Neural cell (in vitro differentiated cells): ENCODE results near the gene RGS19. TPM values are rescaled to one million over a fixed set of nuclear protein-coding genes. Genes with fewer than 3 reads are reported as not detected.

Experiments
- H2AFZ ChIP-seq: fragments of 200-600, 300-800 bp; sonication (generic), shearing (Covaris generic); 2 replicates; pipeline ENCODE4 v1.6.0; 2014; ENCODE audit warnings: low read depth, mild to moderate bottlenecking, antibody characterized with exemption, low read length, moderate library complexity
- H3F3A ChIP-seq: fragments of 200-600 bp; shearing (Covaris generic); 2 replicates; pipeline ENCODE4 v1.6.1; 2016; ENCODE audit warnings: mild to moderate bottlenecking, moderate library complexity, mixed read lengths, antibody characterized with exemption, low read length; ENCODE audit not compliant: insufficient read depth, poor library complexity, severe bottlenecking
- H3K27ac ChIP-seq: fragments of 200-600, 300-800 bp; sonication (generic), shearing (Covaris generic); 2 replicates; pipeline ENCODE4 v1.5.1; 2014; ENCODE audit warnings: mild to moderate bottlenecking, low read length, moderate library complexity
- H3K27me3 ChIP-seq: fragments of 300-800, 200-600 bp; sonication (generic), shearing (Covaris generic); 2 replicates; pipeline ENCODE4 v1.6.0; 2014; ENCODE audit warnings: mild to moderate bottlenecking, low read depth, low read length, moderate library complexity; ENCODE audit not compliant: insufficient read depth
- H3K36me3 ChIP-seq: fragments of 300-800, 200-600 bp; sonication (generic), shearing (Covaris generic); 2 replicates; pipeline ENCODE4 v1.5.1; 2014; ENCODE audit warnings: mild to moderate bottlenecking, antibody characterized with exemption, low read length, moderate library complexity; ENCODE audit not compliant: insufficient read depth
- H3K4me2 ChIP-seq: fragments of 300-800, 200-600 bp; sonication (generic), shearing (Covaris generic); 2 replicates; pipeline ENCODE4 v1.6.0; 2014; ENCODE audit warnings: mild to moderate bottlenecking, low read length
- H3K4me3 ChIP-seq: fragments of 300-800, 200-600 bp; sonication (generic), shearing (Covaris generic); 2 replicates; pipeline ENCODE4 v1.5.1; 2014; ENCODE audit warnings: mild to moderate bottlenecking, low read length, moderate library complexity
- H3K79me2 ChIP-seq: fragments of 200-600 bp; shearing (Covaris generic); replicated peaks from 2 replicates; pipeline ENCODE4 v1.6.0; 2014; ENCODE audit warnings: mild to moderate bottlenecking, low read length, moderate library complexity; ENCODE audit not compliant: insufficient read depth
- H3K9ac ChIP-seq: fragments of 300-800, 200-600 bp; sonication (generic), shearing (Covaris generic); 2 replicates; pipeline ENCODE4 v1.6.1; 2016; ENCODE audit warnings: mild to moderate bottlenecking, low read length, mixed read lengths
- H3K9me2 ChIP-seq: fragments of 200-600 bp; shearing (Covaris generic); 2 replicates; pipeline ENCODE4 v1.6.1; 2016; ENCODE audit warnings: mild to moderate bottlenecking, low read length, mixed read lengths; ENCODE audit not compliant: insufficient read depth
- H3K9me3 ChIP-seq: fragments of 200-600, 300-800 bp; sonication (generic), shearing (Covaris generic); 2 replicates; pipeline ENCODE4 v1.6.1; 2016; ENCODE audit warnings: mild to moderate bottlenecking, mixed run types, low read length, moderate library complexity, mixed read lengths
- H4K20me1 ChIP-seq: fragments of 200-600 bp; shearing (Covaris generic); 2 replicates; pipeline ENCODE4 v1.6.1; 2016; ENCODE audit warnings: mild to moderate bottlenecking, mixed run types; ENCODE audit not compliant: insufficient read depth
- EP300 ChIP-seq: fragments of 450-650 bp; conservative IDR thresholded peaks from 2 replicates; pipeline ENCODE4 v1.6.1; 2014; ENCODE audit warnings: antibody characterized with exemption, mild to moderate bottlenecking, moderate library complexity; ENCODE audit not compliant: poor library complexity, severe bottlenecking
- EZH2 ChIP-seq: fragments of 200-600, 300-800 bp; shearing (Covaris generic), sonication (generic); IDR thresholded peaks from 2 replicates; pipeline ENCODE4 v1.6.1; 2014; ENCODE audit warnings: antibody characterized with exemption, low read length, borderline replicate concordance, mild to moderate bottlenecking; ENCODE audit not compliant: insufficient read depth, poor library complexity, severe bottlenecking
- MXI1 ChIP-seq: fragments of 450-650 bp; conservative IDR thresholded peaks from 2 replicates; pipeline ENCODE4 v1.6.1; 2014; ENCODE audit warnings: antibody characterized with exemption, mild to moderate bottlenecking; ENCODE audit not compliant: poor library complexity, severe bottlenecking
- POLR2AphosphoS5 ChIP-seq: IDR thresholded peaks from 2 replicates; pipeline ENCODE4 v1.6.1; 2012
- RAD21 ChIP-seq: fragments of 450-650 bp; conservative IDR thresholded peaks from 2 replicates; pipeline ENCODE4 v1.6.1; 2014; ENCODE audit warnings: antibody characterized with exemption, mild to moderate bottlenecking, moderate library complexity
- SMC3 ChIP-seq: fragments of 450-650 bp; conservative IDR thresholded peaks from 2 replicates; pipeline ENCODE4 v1.6.1; 2014; ENCODE audit warnings: antibody characterized with exemption, mild to moderate bottlenecking, moderate library complexity; ENCODE audit not compliant: poor library complexity
- TAF1 ChIP-seq: IDR thresholded peaks from 2 replicates; pipeline ENCODE4 v1.6.1; 2012; ENCODE audit warnings: low read depth
- polyA plus RNA-seq: library from polyadenylated mRNA; depleted of rRNA; stranded (reverse); fragments of >200 nt; gene quantifications from 2 replicates; pipeline ENCODE4 v1.2.3, GENCODE V29; 2014
- TF ChIP-seq, protein P1 (sequence below): fragments of 450-650 bp; IDR thresholded peaks from 2 replicates; pipeline ENCODE4 v1.5.1; 2014; ENCODE audit warnings: antibody characterized with exemption, mild to moderate bottlenecking, moderate library complexity; ENCODE audit not compliant: poor library complexity, severe bottlenecking
- TF ChIP-seq, protein P2 (sequence below): IDR thresholded peaks from 2 replicates; pipeline ENCODE4 v1.6.1; 2012; ENCODE audit warnings: borderline replicate concordance

Gene RGS19
- polyA plus RNA-seq, 1 donor from 2014 or later, result 3.4 TPM

DNA sequence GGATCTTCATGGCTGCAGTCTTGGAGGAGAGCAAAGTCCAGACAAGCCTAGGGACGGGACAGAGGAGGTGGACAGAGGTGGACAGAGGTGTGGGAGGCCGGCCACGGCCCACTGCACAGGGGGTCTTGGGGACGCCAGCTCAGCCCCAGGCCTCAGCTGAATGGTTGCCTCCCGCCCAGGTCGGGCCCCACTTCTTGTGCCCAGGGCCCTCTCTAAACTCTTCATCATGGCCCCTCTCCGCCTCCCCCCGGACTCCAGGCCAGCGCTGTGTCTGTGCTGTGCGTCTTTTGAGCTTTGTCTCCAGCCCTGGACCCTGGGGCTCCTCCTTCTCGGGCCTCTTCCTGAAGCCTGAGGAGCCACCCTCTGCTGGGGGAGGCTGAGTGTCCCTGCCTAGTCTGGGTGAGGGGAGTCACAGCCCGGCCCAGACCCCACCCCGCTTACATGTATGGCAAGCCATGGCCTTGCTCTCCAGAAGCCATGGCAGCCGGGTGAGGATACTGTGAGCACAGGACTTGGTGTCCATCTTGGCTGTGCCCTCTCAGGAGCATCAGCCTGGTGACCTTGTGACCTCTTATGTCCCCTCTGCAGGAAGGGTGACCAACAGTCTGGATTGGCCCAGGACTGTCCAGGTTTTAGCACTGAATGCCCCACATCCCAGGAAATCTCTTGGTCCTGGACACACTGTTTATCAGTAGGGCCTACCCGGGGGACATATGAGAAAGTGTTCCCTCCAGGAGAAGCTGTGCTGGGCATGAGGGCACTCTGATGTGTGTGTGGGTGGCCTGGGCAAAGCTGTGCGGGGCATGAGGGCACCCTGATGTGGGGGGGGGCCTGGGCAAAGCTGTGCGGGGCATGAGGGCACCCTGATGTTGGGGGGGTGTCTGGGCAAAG lies 37.5 kb upstream of the RGS19 start:
- Histone ChIP-seq H3K36me3 (no peaks in the 10 kb centered on the region), H3K9me2 (no peaks in the 10 kb centered on the region), H3K27ac (no peak overlapping the region), H3K9me3 (no peaks in the 10 kb centered on the region), H3K4me2 (no peak overlapping the region), H3K9ac (no peak overlapping the region), H3K27me3 (no peaks in the 10 kb centered on the region), H2AFZ (no peak overlapping the region), H4K20me1 (no peaks in the 10 kb centered on the region), H3F3A (no peaks in the 10 kb centered on the region), H3K79me2 (no peaks in the 10 kb centered on the region), H3K4me3 (no peak overlapping the region)
- TF ChIP-seq POLR2AphosphoS5, result no peak
- no peak for TF ChIP-seq TAF1

DNA sequence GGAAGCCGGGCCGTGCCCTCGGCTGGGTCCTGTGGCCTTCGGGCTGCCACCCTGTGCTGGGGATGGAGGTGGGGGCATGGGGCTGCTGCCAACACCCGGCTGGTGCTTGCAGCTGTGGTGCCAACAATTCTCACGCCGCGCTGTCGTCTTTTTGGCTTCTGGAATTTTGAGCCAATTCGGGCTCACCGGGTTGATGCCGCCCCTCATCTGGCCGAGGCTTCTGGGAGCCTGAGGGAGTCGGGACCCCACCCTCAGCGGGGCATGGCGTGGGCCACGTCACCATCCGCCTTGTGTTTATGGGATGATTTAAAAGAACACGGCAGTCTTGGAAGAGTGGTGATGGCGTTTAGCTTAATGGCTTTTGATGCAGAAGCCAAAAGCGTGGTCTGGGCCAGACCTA lies 36.7 kb upstream of the RGS19 start:
- H3K36me3 ChIP-seq, result no peaks in the 10 kb centered on the region
- no peaks in the 10 kb centered on the region for H3K79me2 ChIP-seq
- H4K20me1 ChIP-seq, result no peaks in the 10 kb centered on the region
- no peak overlapping the region for H2AFZ ChIP-seq
- H3K9ac ChIP-seq, result no peak overlapping the region
- H3F3A ChIP-seq, result no peaks in the 10 kb centered on the region
- H3K27ac ChIP-seq, result no peak overlapping the region
- H3K27me3 ChIP-seq, result no peaks in the 10 kb centered on the region
- H3K4me2 ChIP-seq, result no peak overlapping the region
- TF ChIP-seq EZH2, result no peak
- no peak for TF ChIP-seq SMC3
- TF ChIP-seq RAD21, result no peak
- TF ChIP-seq TAF1, result no peak
- no peak for TF ChIP-seq POLR2AphosphoS5
- TF ChIP-seq, protein P1, sequence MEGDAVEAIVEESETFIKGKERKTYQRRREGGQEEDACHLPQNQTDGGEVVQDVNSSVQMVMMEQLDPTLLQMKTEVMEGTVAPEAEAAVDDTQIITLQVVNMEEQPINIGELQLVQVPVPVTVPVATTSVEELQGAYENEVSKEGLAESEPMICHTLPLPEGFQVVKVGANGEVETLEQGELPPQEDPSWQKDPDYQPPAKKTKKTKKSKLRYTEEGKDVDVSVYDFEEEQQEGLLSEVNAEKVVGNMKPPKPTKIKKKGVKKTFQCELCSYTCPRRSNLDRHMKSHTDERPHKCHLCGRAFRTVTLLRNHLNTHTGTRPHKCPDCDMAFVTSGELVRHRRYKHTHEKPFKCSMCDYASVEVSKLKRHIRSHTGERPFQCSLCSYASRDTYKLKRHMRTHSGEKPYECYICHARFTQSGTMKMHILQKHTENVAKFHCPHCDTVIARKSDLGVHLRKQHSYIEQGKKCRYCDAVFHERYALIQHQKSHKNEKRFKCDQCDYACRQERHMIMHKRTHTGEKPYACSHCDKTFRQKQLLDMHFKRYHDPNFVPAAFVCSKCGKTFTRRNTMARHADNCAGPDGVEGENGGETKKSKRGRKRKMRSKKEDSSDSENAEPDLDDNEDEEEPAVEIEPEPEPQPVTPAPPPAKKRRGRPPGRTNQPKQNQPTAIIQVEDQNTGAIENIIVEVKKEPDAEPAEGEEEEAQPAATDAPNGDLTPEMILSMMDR, result no peak
- no peak for TF ChIP-seq EP300
- no peaks in the 10 kb centered on the region for H3K9me3 ChIP-seq
- no peak overlapping the region for H3K4me3 ChIP-seq
- H3K9me2 ChIP-seq, result no peaks in the 10 kb centered on the region

DNA sequence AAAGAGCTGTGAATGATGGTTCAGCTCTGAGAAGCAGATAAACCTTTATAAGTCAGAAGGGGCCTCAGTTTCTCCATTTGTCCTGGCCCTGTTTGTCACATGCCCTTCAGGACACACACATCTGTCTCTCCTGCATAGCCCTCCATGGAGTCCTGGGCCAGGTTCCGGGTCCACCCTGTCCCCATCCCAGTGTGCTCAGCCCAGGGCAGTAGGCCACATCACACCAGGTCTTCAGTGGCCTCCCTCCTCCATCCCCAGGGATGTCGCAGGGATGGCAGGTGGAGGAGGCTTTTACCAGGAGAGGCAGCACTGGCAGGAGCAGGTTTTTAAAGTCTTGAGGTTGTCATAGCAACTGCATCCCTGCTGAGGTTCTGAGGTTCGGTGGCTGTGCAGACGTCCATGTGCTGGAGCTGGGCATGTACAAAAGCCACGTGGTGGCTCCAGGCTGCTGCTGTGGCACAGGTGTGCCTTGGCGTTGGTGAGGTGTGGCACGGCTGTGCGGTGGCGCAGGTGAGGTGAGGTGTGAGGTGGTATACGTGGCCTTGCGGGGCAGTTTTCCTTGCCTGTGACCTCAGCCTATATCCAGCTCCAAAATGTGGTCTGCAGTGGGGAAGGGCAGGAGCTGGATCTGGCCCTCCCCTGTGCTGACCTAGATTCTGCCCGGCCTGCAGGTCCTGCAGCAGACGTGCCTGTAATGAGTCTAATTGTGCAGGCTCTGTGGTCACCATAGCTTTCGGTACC lies 36.0 kb upstream of the RGS19 start:
- Histone ChIP-seq H3K9me2 (no peaks in the 10 kb centered on the region), H2AFZ (no peak overlapping the region), H3K27ac (peak overlapping the region; percentile 14), H3K4me3 (peak overlapping the region; percentile 38), H3K79me2 (no peaks in the 10 kb centered on the region), H3F3A (no peaks in the 10 kb centered on the region), H3K9ac (peak overlapping the region; percentile 14), H3K9me3 (no peaks in the 10 kb centered on the region), H4K20me1 (no peaks in the 10 kb centered on the region), H3K36me3 (no peaks in the 10 kb centered on the region), H3K27me3 (no peaks in the 10 kb centered on the region), H3K4me2 (peak overlapping the region; percentile 47)
- TF ChIP-seq SMC3 (peak; percentile 39), TAF1 (no peak), POLR2AphosphoS5 (peak; percentile 42), EP300 (no peak), RAD21 (no peak), EZH2 (no peak), MXI1 (peak; percentile 80)
- TF ChIP-seq, protein P1, result peak; percentile 35
- TF ChIP-seq, protein P2, sequence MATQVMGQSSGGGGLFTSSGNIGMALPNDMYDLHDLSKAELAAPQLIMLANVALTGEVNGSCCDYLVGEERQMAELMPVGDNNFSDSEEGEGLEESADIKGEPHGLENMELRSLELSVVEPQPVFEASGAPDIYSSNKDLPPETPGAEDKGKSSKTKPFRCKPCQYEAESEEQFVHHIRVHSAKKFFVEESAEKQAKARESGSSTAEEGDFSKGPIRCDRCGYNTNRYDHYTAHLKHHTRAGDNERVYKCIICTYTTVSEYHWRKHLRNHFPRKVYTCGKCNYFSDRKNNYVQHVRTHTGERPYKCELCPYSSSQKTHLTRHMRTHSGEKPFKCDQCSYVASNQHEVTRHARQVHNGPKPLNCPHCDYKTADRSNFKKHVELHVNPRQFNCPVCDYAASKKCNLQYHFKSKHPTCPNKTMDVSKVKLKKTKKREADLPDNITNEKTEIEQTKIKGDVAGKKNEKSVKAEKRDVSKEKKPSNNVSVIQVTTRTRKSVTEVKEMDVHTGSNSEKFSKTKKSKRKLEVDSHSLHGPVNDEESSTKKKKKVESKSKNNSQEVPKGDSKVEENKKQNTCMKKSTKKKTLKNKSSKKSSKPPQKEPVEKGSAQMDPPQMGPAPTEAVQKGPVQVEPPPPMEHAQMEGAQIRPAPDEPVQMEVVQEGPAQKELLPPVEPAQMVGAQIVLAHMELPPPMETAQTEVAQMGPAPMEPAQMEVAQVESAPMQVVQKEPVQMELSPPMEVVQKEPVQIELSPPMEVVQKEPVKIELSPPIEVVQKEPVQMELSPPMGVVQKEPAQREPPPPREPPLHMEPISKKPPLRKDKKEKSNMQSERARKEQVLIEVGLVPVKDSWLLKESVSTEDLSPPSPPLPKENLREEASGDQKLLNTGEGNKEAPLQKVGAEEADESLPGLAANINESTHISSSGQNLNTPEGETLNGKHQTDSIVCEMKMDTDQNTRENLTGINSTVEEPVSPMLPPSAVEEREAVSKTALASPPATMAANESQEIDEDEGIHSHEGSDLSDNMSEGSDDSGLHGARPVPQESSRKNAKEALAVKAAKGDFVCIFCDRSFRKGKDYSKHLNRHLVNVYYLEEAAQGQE, result no peak
